Right lobe of liver (tissue), 4 donors: ENCODE data around the gene AKR7A2.

Source experiments
- POLR2A ChIP-seq: fragments of 450-650 bp; IDR thresholded peaks from one replicate; pipeline ENCODE4 v1.6.1; 2017; ENCODE audit warnings: antibody characterized with exemption, mild to moderate bottlenecking
- TF ChIP-seq, protein P1 (sequence below), 4 donors: fragments of 200-600 bp in 3 of 4; fragments of 450-650 bp in 1 of 4; IDR thresholded peaks; one replicate each; pipeline versions ENCODE4 v1.5.1 to v1.8.0; 2016 to 2022; ENCODE audit warnings: antibody characterized with exemption in 4 of 4, mild to moderate bottlenecking in 2 of 4
- donor health status: DM: no; HTN: no; CAD: no.
- donor health status: DM: no; HTN: no; CAD: no.
- donor health status: DM: no; HTN: yes; CAD: no.

DNA sequence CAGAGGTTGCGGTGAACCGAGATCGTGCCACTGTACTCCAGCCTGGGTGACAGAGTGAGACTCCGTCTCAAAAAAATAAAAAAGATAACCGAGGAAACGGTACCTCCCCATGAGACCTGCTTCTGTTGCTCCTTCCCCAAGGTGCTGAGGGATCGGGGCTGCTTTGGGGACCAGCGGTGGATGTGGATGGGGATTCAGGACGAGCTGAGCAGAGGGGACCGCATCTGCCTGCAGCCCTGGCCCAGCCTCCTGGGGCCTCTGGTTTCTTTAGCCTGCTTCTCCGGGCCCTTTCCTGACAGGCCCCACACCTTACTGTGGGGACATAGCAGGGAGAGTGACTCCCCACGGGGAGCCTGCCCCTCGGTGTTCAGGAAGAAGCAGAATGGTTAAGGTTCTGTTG, 17.2 kb upstream of the AKR7A2 start:
- TF ChIP-seq, protein P1, sequence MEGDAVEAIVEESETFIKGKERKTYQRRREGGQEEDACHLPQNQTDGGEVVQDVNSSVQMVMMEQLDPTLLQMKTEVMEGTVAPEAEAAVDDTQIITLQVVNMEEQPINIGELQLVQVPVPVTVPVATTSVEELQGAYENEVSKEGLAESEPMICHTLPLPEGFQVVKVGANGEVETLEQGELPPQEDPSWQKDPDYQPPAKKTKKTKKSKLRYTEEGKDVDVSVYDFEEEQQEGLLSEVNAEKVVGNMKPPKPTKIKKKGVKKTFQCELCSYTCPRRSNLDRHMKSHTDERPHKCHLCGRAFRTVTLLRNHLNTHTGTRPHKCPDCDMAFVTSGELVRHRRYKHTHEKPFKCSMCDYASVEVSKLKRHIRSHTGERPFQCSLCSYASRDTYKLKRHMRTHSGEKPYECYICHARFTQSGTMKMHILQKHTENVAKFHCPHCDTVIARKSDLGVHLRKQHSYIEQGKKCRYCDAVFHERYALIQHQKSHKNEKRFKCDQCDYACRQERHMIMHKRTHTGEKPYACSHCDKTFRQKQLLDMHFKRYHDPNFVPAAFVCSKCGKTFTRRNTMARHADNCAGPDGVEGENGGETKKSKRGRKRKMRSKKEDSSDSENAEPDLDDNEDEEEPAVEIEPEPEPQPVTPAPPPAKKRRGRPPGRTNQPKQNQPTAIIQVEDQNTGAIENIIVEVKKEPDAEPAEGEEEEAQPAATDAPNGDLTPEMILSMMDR (IDR thresholded peaks at IDR 0.05) = no peak
- no peak for TF ChIP-seq POLR2A
